NCI-H146 treated with DMSO at 0.1 percent for 48 hours (cell line): ENCODE measurements around the gene SH3BP1.
"Not testable (repeated sequence)": the region's sequence is repeated elsewhere in the genome, so short reads cannot be mapped to it uniquely, and the experiment has no call there.

Experiments
- DNase-seq: peaks from one replicate; lab custom pipeline; 2025; ENCODE audit not compliant: unreplicated experiment; lab: John Stamatoyannopoulos, UW

SH3BP1 gene

DNA sequence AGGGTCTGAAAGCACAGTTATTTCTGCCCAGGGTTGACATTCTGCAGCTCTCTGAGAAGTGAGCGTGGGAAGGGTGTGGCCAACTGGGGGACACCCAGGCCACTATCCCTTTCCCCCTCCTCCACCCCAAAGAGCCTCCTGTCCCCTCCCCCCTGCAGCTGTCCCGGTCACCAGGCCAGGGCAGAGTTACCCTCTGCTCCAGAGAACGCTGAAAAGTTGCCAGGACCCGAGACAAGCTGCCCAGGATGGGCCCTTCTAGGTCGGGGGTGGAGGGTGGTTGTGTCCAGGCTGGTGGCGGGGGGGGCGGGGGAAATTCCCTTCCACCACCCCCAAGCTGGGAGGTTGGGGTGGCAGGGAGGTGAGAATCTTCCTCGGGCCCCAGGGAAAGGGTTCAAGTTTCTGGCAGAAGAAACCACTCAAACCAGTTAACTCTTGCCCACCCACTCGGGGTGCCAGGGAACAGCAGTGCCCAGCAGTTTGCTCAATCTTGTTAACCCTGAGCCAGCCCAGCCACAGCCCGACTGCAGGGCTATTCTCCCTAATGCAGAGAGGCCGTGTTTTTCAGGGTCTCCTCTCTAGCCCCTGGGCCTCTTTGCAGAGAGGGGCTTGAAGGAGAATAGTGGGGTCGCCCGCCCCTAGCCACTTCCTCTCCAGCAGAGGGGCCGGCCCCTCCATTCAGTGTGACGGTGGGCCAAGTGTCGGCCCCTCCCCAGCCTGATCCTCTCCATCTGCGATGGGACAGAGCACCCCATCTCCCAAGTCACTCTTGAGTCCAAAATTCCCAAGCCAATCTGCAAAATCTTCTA is 36.7 kb downstream of the SH3BP1 start:
- DNase-seq, result no peak

DNA sequence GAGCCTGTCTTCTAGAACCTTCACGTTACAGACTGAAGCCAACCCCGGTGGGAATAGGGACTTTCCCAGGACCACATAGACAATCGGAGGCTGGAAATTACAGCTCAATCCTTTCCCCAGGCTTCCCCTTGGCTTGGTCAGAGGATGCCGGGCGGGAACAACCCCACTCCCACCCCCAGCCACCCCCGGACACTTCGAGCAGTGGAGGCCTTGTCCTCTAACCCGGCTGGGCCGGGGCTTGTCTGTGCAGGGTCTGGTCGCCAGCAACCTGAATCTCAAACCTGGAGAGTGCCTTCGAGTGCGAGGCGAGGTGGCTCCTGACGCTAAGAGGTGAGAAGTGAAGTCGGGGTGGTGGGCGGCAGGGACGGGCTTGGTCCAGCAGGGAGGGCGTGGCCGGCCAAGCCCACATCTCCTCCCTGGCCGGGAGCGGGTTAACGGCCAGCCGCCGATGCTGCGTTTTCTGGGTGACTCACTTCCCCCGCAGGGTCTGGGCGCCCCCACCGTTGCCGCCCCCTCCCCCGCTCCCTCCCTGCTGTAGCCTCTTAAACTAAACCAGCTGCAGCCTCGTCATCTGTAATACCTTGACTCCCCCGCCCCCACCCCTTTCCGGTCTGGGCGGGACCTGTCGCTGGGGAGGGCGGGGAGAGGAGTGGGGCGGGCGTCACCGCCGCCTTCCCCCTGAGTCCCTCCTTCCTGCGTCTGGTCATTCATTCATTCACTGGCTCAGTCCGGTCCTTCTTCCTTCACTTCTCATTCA is 37.4 kb downstream of the SH3BP1 start:
- peak; percentile 30 for DNase-seq

- no peak for DNase-seq
These were observed 38.1 kb downstream of the SH3BP1 start for GRCh38 chr22:37677493-37677974.

- no peak for DNase-seq
These were observed 38.9 kb downstream of the SH3BP1 start for GRCh38 chr22:37678372-37678771.

- DNase-seq, result no peak
These were observed 40.2 kb downstream of the SH3BP1 start for GRCh38 chr22:37679670-37680069.

DNA sequence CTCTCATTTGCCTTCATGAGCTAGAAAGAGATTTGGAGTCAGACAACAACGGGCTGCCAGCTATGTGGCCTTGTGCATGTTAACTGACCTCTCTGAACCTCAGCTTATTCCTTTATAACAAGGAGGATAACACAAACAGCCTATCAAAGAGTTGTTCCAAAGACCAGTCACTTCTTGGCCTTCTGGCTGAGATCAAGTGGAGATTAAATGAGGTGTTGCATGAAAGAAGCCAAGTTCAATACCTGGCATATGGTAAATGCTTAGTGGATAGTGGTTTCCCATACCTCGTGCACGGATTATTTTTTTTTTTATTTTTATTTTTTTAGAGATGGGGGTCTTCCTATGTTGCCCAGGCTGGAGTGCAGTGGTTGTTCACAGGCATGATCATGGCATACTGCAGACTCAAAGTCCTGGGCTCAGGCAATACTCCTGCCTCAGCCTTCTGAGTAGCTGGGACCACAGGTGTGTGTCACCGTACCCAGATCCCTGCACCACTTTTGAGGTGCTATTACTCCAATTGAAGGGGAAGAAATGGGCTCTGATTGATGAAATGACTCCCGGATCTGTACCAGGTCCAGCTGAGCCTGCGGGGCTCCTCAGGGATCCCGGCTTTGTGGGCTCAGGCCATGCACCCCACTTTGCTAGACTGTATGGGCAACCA is 40.9 kb downstream of the SH3BP1 start:
- DNase-seq, result no peak

DNA sequence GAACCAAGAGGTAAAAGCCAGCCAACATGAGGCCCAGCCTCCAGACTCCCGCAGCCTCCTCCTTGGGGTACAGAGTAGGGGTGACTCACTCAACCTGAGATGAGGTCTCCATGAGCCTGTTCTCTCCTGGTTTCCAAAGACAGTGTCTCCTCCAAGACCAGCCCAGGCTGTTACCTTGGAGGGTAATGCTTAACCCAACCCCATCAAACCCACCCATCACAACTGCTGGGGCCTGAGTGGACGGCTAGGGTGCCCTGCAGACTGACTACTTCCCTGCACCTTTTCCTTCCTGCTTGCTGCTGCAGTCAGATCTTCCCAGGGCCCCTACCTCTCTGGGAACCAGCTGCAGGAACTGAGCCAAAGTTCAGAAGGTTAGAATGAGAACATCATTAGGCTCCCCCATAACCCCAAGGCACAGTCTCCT is 41.5 kb downstream of the SH3BP1 start:
- DNase-seq, result no peak

DNA sequence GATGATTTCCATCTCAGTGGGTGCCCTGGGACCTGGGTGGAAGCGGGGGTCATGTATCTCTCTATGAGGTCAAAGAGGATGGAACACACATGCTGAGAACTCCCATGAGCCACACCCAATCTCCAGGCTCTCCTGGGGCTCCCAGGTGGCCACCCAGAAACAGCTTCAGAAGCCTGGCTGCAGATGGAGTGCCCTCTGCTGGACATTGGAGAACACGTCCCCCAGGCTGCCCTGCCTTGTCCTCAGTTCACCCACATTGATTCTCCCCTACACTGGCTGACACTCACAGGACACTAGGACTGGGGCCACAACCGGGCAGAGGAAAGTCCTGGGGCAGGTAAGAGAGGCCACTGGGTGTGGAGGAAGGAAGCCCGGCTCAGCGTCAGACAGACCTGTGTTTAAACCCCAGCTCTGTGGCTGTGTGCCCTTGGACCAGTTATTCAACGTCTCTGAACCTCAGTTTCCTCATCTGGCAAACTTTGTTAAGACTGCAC is 42.1 kb downstream of the SH3BP1 start:
- peak; percentile 10 for DNase-seq

DNA sequence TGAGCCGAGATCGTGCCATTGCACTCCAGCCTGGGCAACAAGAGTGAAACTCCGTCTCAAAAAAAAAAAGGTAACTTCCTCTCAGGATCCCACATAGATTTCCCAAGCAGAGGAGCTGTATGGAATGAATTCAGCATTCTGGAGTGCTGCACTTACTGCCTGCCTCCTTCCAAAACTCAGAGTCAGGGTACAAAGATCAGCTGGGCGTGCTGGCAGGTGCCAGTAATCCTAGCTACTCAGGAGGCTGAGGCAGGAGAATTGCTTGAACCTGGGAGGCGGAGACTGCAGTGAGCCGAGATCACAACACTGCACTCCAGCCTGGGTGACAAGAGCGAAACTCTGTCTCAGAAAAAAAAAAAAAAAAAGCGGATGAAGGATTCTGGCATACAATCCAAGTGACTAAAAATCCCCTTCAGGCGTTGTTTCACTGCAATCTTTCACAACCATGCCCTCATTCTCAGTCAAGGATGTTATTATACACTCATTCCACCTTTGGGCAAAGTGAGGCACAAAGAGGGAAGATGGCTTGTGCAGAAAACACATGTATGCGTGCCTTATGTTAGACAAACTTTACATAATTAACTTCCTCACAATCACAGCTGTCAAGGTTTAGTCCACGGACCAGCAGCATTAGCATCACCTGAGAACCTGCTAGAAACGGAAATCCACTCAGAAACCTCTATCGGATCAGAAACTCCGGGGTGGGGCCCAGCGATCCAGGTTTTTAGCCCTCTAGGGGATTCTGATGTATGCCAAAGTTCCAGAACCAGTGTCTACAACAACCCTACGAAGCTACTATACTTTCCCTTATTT is 45.5 kb downstream of the SH3BP1 start:
- DNase-seq, result no peak

GRCh38 chr22:37686002-37686982 is 46.8 kb downstream of the SH3BP1 start, which contains the start of gene NOL12:
TSS of gene NOL12 (plus strand) at chr22:37686343. CDS start at chr22:37686393, 50 bp downstream.
- DNase-seq, result peak; percentile 59

DNA sequence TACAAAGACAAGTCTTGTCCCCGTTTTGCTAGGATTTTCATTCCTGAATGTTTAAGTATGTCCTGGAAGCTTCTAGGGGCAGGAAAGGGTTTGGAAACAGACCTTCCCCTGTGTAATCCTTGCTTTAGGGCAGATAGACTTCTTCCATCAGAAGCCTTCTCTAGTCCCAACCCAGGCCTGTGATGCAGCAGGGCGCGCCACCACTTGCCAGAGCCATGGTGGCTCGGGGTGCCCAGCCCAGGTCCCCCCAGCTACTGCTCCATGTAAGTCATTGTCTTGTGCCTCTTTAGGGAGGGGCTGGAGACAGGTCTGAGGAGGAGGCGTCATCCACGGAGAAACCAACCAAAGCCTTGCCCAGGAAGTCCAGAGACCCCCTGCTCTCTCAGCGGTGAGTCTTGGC is 50.9 kb downstream of the SH3BP1 start:
- DNase-seq, result no peak

- no peak for DNase-seq
These were observed 51.5 kb downstream of the SH3BP1 start for GRCh38 chr22:37690901-37691504.

- DNase-seq, result no peak
These were observed 53.3 kb downstream of the SH3BP1 start for GRCh38 chr22:37692627-37693285.

GRCh38 chr22:37694131-37694530 is 54.7 kb downstream of the SH3BP1 start:
- not testable (repeated sequence) for DNase-seq

GRCh38 chr22:37696260-37696656 is 56.8 kb downstream of the SH3BP1 start:
- not testable (repeated sequence) for DNase-seq

DNA sequence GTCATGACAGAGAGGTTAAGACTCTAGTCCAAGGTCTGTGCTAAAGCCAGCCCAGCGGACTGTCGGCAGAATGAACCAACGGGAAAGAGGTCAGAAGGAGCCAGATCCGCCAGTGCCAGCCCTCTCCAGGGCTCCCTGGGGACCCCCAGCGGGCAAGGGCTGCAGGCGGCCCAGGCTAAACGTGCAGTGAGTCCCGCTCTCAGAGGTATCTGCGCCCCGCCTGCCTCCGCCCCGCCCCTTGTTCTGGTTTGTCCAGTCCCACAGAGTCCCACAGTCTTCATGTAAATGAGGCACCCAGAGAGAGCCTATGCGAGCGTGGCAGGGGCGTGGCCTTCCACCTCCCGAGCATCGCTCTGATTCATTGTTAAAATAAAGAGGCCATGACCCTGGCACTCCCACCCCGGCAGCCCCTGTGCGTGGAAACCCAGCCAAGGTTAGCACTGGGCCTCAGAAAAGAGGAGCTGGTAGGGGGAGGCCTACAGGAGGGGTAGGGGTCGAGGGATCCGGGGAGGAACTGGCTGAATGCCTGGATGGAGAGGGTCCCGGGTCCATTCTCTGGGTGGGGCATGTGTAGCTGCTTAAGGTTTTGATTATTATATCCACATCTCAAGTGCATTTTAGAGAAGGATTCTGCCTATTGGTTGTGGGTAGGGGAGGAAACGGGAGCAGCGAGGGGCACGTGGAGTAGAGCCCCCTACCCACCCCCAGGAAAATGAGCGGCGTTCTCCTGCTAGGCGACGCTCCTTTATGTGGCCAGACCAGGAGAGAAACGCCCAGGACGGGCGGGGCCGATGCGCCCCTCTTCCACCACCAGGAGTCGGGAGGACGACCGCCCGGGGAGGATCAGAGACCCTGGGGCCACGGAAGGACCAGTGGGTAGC is 57.4 kb downstream of the SH3BP1 start, which contains the start of gene TRIOBP:
TSS of gene TRIOBP (plus strand) at position 392 of the 881 bp plus-strand sequence. CDS start 4,318 bp downstream, outside the sequence.
- DNase-seq, result peak; percentile 93

DNA sequence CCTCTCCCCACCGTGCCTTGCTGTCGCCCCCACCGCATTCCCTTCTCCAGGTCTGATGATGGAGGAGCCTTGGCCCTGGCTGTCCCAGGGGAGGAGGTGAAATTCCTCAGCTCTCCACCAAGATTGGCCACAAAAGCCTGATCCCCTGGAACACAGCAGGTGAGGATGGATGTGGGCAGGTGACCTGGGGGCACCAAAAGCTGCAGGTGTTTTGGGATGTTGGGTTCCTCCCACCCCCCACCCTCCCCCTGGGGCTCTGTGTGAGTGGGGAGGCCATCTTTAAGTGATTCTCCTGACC is 58.0 kb downstream of the SH3BP1 start:
- no peak for DNase-seq
